Measurements from ENCODE around the gene GHRL. TPM values are rescaled to one million over a fixed set of nuclear protein-coding genes. Genes with fewer than 3 reads are reported as not detected.

GHRL gene
- total RNA-seq, 2 experiments from 2014 or later = 0.32 to 0.42 TPM

GRCh38 chr3:10322352-10322710, 29.6 kb upstream of the GHRL start:
- intact Hi-C loops (cut with micrococcal nuclease; ENCODE audit: unreplicated experiment) = loop anchor here (5.0 kb wide), 3 partner anchors 205 to 480 kb away; partner anchors contain the start of genes BRK1, CRELD1 and RPUSD3
- Histone ChIP-seq H3K27ac (ENCODE audit: low read depth, low read length, poor library complexity, severe bottlenecking) (no peak overlapping the region), H3K9me2 (ENCODE audit: insufficient read depth, low read length) (no peaks in the 10 kb centered on the region), H3K9me3 (ENCODE audit: low read length) (no peaks in the 10 kb centered on the region), H3K79me2 (ENCODE audit: insufficient read depth, low read depth, low read length) (peaks cover 24% of the 10 kb centered on the region), H2AFZ (ENCODE audit: low read length) (no peak overlapping the region), H3K4me3 (ENCODE audit: low read depth, low read length, poor library complexity, severe bottlenecking) (no peak overlapping the region), H3K4me1 (ENCODE audit: insufficient read depth, low read length, poor library complexity, severe bottlenecking) (peaks cover 20% of the 10 kb centered on the region), H4K20me1 (ENCODE audit: insufficient read depth, low read length) (peaks cover 6% of the 10 kb centered on the region; the same call in 1 of the 2 replicates), H3K4me2 (ENCODE audit: low read length) (no peak overlapping the region), H3K36me3 (ENCODE audit: insufficient read depth, low read length) (peaks cover 21% of the 10 kb centered on the region; the same call in 1 of the 2 replicates)
- BruUV-seq (replicated peaks) = no TSS peak
- POLR2A ChIA-PET = interaction anchor here (0.7 to 1.0 kb wide), 2 partner anchors 298 to 432 kb away, joined by 4 to 7 read pairs; no protein-coding TSS in a partner anchor
- peak; percentile 64 for DNase-seq (ENCODE audit: low spot score)
- TF ChIP-seq CTCF (conservative IDR thresholded peaks at IDR 0.05; ENCODE audit: low read length) (peak; percentile 83), EZH2phosphoT487 (IDR thresholded peaks at IDR 0.05; ENCODE audit: borderline replicate concordance, low read depth, low read length) (no peak)
- CTCF ChIA-PET (ENCODE audit: unreplicated experiment) = interaction anchor here (0.6 kb wide), 1 partner anchor 601 kb away, joined by 3 read pairs; no protein-coding TSS in a partner anchor

DNA sequence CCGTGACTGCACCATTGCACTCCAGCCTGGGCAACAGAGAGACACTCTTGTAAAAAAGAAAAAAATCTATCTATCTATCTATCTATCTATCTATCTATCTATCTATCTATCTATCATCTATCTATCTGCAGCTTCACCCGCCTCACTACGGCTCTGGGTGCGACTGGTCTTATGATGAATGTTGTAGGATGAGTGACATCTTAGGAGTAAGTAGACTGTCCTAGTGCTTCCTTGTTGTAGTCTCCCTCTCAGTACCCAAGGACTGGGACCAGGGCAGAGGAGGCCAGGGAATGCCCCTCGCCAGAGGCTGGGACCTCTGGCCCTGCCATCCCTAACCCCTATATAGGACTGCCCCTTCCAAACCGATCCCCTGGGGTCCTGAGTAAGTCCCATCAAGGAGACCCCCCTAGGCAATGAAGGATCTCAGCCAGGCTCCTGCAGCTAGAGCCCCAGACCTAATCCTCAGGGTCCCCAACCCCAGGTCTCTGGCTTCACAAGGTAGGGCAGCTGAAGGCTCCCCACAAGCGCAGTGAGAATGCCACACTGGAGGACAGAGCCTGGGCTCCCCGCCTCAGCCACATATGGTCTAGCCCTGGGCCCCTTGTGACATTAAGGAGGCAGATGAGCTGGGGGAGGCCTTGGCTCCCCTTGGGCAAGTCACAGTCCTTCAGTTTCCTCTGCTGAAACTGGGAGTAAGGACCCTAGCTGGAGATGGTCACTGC, 29.0 kb upstream of the GHRL start:
- peaks cover 24% of the 10 kb centered on the region for H3K79me2 ChIP-seq (ENCODE audit: insufficient read depth, low read depth, low read length)
- H3K9me3 ChIP-seq (ENCODE audit: low read length) = no peaks in the 10 kb centered on the region
- BruUV-seq (replicated peaks) = no TSS peak
- CTCF ChIA-PET (ENCODE audit: unreplicated experiment) = interaction anchor here (0.6 kb wide), 1 partner anchor 480 kb away, joined by 3 read pairs; no protein-coding TSS in a partner anchor
- no peak overlapping the region for H3K4me3 ChIP-seq (ENCODE audit: low read depth, low read length, poor library complexity, severe bottlenecking)
- H3K4me1 ChIP-seq (ENCODE audit: insufficient read depth, low read length, poor library complexity, severe bottlenecking) = peaks cover 20% of the 10 kb centered on the region
- TF ChIP-seq CTCF (conservative IDR thresholded peaks at IDR 0.05; ENCODE audit: low read length) (no peak), EZH2phosphoT487 (IDR thresholded peaks at IDR 0.05; ENCODE audit: borderline replicate concordance, low read depth, low read length) (no peak)
- H2AFZ ChIP-seq (ENCODE audit: low read length) = no peak overlapping the region
- peak overlapping the region; percentile 48; the same call in 1 of the 2 replicates for H3K4me2 ChIP-seq (ENCODE audit: low read length)
- H3K27ac ChIP-seq (ENCODE audit: low read depth, low read length, poor library complexity, severe bottlenecking) = no peak overlapping the region
- intact Hi-C loops (cut with micrococcal nuclease; ENCODE audit: unreplicated experiment) = loop anchor here (2.0 to 5.0 kb wide), 4 partner anchors 73 to 479 kb away; partner anchors contain the start of genes BRK1, CRELD1, RPUSD3 and TATDN2
- H4K20me1 ChIP-seq (ENCODE audit: insufficient read depth, low read length) = peaks cover 6% of the 10 kb centered on the region; the same call in 1 of the 2 replicates
- H3K9me2 ChIP-seq (ENCODE audit: insufficient read depth, low read length) = no peaks in the 10 kb centered on the region
- H3K36me3 ChIP-seq (ENCODE audit: insufficient read depth, low read length) = peaks cover 27% of the 10 kb centered on the region; the same call in 1 of the 2 replicates
- POLR2A ChIA-PET = interaction anchor here (0.6 to 1.3 kb wide), 8 partner anchors 9 to 528 kb away, joined by 3 to 7 read pairs (median 4); partner anchors contain the start of gene CRELD1
- no peak for DNase-seq (ENCODE audit: low spot score)
